Gastrocnemius medialis (tissue), 4 donors: ENCODE data around the gene SEC62. TPM values are rescaled to one million over a fixed set of nuclear protein-coding genes. Genes with fewer than 3 reads are reported as not detected.

Experiments used
- ATAC-seq, 2 donors: fragments of 150-250 bp; one replicate each; pipeline ENCODE4 v1.9.1; 2016
- DNase-seq, 2 donors: peaks; one replicate each; pipeline ENCODE4 v3.0.0-alpha.2; 2019
- H3K27ac ChIP-seq, 4 donors: fragments of 200-600 bp; sonication (generic); 1 replicate in 1 of 4; 2 replicates in 3 of 4; pipeline ENCODE4 v1.5.1; 2016 to 2018; ENCODE audit warnings: mild to moderate bottlenecking in 2 of 4, moderate library complexity in 1 of 4
- H3K27me3 ChIP-seq, 3 donors: fragments of 200-600 bp; sonication (generic) in 2 of 3; 1 replicate in 1 of 3; 2 replicates in 2 of 3; pipeline versions ENCODE4 v1.5.1 to v1.6.0; 2016 to 2019; ENCODE audit warnings: mild to moderate bottlenecking in 1 of 3, moderate library complexity in 1 of 3
- H3K36me3 ChIP-seq, 2 donors: fragments of 200-600 bp; sonication (generic) in 1 of 2; one replicate each; pipeline ENCODE4 v1.5.1; 2017 to 2018
- H3K4me1 ChIP-seq, 2 donors: fragments of 200-600 bp; sonication (generic) in 1 of 2; one replicate each; pipeline ENCODE4 v1.5.1; 2016 to 2017; ENCODE audit warnings: mild to moderate bottlenecking in 2 of 2
- H3K4me3 ChIP-seq, 4 donors: fragments of 200-600 bp; sonication (generic) in 3 of 4; 1 replicate in 1 of 4; 2 replicates in 3 of 4; pipeline ENCODE4 v1.5.1; 2016 to 2019; ENCODE audit warnings: mild to moderate bottlenecking in 2 of 4
- H3K9me3 ChIP-seq, 3 donors: fragments of 200-600 bp; sonication (generic) in 2 of 3; 1 replicate in 1 of 3; 2 replicates in 2 of 3; pipeline ENCODE4 v1.5.1; 2016 to 2019
- POLR2A ChIP-seq, 2 donors: fragments of 450-650 bp; IDR thresholded peaks; one replicate each; pipeline ENCODE4 v1.6.1; 2017; ENCODE audit warnings: antibody characterized with exemption in 2 of 2, mild to moderate bottlenecking in 2 of 2, moderate library complexity in 2 of 2
- in situ Hi-C, 4 donors: fragments of 200-750 bp; cut with MboI; loops; one replicate each; pipeline versions ENCODE4 v1.15.0 to v1.8.0; 2017; ENCODE audit warnings: low sequenced_read_pairs in 4 of 4
- intact Hi-C: fragments of 100-400 bp; cut with DNase I; formaldehyde crosslinking; loops from one replicate; pipeline ENCODE4 v1.15.1; 2023; ENCODE audit warnings: low total_unique reads
- total RNA-seq, 4 donors: library from RNA; depleted of rRNA; stranded (reverse); fragments of >200 nt; gene quantifications; one replicate each; pipeline versions ENCODE4 v1.1.0 to v1.2.3, GENCODE V29; 2016
- TF ChIP-seq, protein P1 (sequence below), 5 experiments: fragments of 450-650 bp in 3 of 5; fragments of 200-600 bp in 2 of 5; sonication (generic) in 2 of 5; IDR thresholded peaks in 4 of 5; conservative IDR thresholded peaks in 1 of 5; 1 replicate in 4 of 5; 2 replicates in 1 of 5; pipeline ENCODE4 v1.5.1; 2016 to 2019; ENCODE audit warnings: antibody characterized with exemption in 5 of 5, mild to moderate bottlenecking in 3 of 5, moderate library complexity in 3 of 5

SEC62 gene
- total RNA-seq, 4 donors from 2014 or later, result 22.6 to 42.8 (median 30.4) TPM

DNA sequence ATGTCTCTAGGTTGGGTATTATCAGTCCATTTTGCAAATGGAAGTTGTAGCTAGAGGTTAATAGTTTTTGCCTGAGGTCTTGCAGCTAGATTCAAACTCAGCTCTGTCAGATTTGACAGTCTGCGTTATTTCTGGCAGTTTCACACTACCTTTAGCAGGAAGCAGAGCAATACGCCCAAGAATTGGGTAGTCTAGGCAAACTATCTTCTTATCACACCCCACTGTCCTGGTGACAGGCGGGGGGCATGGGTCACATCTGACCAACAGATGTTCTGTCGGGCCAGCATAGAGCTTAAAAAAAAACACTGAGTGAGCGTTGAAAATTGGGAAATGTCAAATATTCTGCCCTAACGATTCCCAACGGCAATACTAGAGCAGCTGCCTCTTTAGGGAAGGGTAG lies 76.9 kb downstream of the SEC62 start:
- H3K4me1 ChIP-seq, result no peaks in the 10 kb centered on the region
- no peaks in the 10 kb centered on the region for H3K36me3 ChIP-seq
- H3K27ac ChIP-seq, result no peak overlapping the region
- TF ChIP-seq, protein P1, sequence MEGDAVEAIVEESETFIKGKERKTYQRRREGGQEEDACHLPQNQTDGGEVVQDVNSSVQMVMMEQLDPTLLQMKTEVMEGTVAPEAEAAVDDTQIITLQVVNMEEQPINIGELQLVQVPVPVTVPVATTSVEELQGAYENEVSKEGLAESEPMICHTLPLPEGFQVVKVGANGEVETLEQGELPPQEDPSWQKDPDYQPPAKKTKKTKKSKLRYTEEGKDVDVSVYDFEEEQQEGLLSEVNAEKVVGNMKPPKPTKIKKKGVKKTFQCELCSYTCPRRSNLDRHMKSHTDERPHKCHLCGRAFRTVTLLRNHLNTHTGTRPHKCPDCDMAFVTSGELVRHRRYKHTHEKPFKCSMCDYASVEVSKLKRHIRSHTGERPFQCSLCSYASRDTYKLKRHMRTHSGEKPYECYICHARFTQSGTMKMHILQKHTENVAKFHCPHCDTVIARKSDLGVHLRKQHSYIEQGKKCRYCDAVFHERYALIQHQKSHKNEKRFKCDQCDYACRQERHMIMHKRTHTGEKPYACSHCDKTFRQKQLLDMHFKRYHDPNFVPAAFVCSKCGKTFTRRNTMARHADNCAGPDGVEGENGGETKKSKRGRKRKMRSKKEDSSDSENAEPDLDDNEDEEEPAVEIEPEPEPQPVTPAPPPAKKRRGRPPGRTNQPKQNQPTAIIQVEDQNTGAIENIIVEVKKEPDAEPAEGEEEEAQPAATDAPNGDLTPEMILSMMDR (IDR thresholded peaks at IDR 0.05 in 4 of 5, conservative IDR thresholded peaks at IDR 0.05 in 1 of 5), result no peak
- TF ChIP-seq POLR2A (IDR thresholded peaks at IDR 0.05), result no peak
- ATAC-seq (no peak), DNase-seq (no peak)
- peaks cover 12 to 40% (median 26%) of the 10 kb centered on the region in 3 donors for H3K27me3 ChIP-seq
- no peaks in the 10 kb centered on the region for H3K9me3 ChIP-seq
- intact Hi-C loops, result no loop called here
- no peak overlapping the region for H3K4me3 ChIP-seq
- in situ Hi-C loops, result no loop called here

DNA sequence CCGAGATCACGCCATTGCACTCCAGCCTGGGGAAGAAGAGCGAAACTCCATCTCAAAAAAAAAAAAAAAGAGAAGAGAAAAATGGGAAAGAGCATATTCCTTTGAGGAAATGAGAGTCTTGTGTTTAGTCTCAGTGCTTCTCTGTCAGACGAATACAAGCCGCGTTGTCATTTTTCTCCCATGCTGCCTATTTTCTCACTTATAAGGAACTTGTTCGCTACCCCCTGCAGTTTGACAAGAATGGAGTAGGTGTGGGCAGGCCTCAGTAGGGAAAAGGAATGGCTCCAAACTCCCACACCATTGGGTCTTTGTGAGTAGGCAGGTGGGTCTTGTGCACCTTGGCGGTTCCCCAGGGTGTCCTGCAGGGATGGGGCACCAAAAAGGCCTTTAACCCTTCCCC lies 77.7 kb downstream of the SEC62 start:
- in situ Hi-C loops (no loop called here), intact Hi-C loops (no loop called here)
- H3K27ac ChIP-seq, result no peak overlapping the region
- ATAC-seq, result no peak
- no peak for DNase-seq
- H3K36me3 ChIP-seq, result no peaks in the 10 kb centered on the region
- no peak for TF ChIP-seq POLR2A (IDR thresholded peaks at IDR 0.05)
- TF ChIP-seq, protein P1 (IDR thresholded peaks at IDR 0.05 in 4 of 5, conservative IDR thresholded peaks at IDR 0.05 in 1 of 5), result no peak
- H3K4me1 ChIP-seq, result no peaks in the 10 kb centered on the region
- no peak overlapping the region for H3K4me3 ChIP-seq
- no peaks in the 10 kb centered on the region for H3K9me3 ChIP-seq
- peaks cover 5 to 33% (median 18%) of the 10 kb centered on the region in 3 donors for H3K27me3 ChIP-seq

DNA sequence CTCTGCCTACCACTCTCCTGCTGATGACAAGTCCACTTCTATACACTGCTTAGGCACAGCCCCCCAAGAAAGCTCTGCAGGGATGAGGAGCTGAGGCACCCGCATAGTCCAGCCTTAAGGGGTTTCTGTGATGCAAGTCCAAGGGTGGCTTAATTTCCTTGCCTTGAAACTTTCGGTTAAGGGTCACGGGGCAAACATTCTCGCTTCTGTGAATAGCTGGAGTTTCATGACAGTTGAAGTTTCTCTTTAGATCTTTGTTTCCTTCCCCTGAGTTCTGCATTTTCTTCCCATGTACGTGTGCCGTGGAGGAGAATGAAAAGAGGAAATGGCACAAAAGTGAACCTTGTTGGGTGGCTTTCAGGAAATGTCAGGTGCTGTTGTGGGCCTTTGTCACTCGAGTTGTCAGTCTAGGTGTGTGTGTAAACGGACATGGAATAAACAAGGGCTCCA lies 78.2 kb downstream of the SEC62 start:
- ATAC-seq, result no peak

DNA sequence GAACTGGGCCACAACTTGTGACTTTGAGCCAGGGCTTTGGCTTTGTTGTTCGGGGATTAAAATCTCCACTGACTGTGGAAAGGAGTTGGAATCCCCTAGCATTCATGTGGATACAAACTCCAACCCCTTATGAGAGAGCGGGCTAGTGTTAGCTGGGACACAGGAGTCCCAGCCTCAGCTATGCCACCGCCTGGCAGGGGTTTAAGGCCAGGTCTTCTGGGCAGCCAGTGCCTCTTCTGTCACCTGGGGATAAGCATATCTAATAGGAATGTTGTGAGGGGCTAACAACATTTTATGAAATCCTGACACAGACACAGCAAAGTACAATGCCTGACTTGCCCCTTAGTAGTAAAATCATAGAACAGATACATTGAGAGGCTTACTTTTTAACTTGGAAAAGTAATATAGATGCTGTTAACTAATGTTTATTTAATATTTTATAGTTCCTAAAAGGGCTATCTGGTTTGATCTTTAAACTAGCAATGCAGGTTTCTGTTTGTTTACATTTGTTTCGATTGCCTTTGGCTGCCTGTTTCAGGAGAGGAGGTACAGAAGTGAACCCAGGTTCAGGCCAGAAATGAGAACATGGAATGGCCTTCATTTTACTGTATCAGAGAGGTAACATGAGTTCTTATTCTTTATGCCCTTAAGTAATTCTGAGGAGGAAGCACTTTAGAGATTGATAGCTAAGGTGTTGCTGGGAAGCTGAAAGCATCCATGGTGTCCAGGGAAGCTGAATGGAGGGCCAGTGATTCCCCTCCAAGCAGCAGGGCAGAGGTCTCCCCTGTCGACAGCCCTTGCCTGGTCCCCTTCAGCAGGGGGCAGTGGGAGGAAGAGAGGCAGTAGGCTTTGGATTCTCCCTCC lies 79.9 kb downstream of the SEC62 start:
- ATAC-seq, result no peak
- Histone ChIP-seq H3K4me3 (no peak overlapping the region), H3K9me3 (no peaks in the 10 kb centered on the region), H3K36me3 (no peaks in the 10 kb centered on the region), H3K27ac (no peak overlapping the region), H3K4me1 (no peaks in the 10 kb centered on the region), H3K27me3 (peaks cover 0 to 14% (median 6%) of the 10 kb centered on the region in 3 donors)
- TF ChIP-seq, protein P1 (IDR thresholded peaks at IDR 0.05 in 4 of 5, conservative IDR thresholded peaks at IDR 0.05 in 1 of 5), result no peak
- TF ChIP-seq POLR2A (IDR thresholded peaks at IDR 0.05), result no peak
- intact Hi-C loops (no loop called here), in situ Hi-C loops (no loop called here)
- DNase-seq, result no peak

More for the DNA sequence above, 78.2 kb downstream of the SEC62 start:
- Histone ChIP-seq H3K36me3 (no peaks in the 10 kb centered on the region), H3K4me1 (no peaks in the 10 kb centered on the region), H3K27me3 (peaks cover 0 to 27% (median 13%) of the 10 kb centered on the region in 3 donors), H3K4me3 (no peak overlapping the region), H3K27ac (no peak overlapping the region), H3K9me3 (no peaks in the 10 kb centered on the region)
- TF ChIP-seq POLR2A (IDR thresholded peaks at IDR 0.05), result no peak
- TF ChIP-seq, protein P1 (IDR thresholded peaks at IDR 0.05 in 4 of 5, conservative IDR thresholded peaks at IDR 0.05 in 1 of 5), result no peak
- DNase-seq, result no peak
- intact Hi-C loops, result no loop called here
- in situ Hi-C loops, result no loop called here
